Large intestine (tissue), 3 donors: ENCODE data around the gene UGT1A5. TPM values are rescaled to one million over a fixed set of nuclear protein-coding genes. Genes with fewer than 3 reads are reported as not detected.
A peak's percentile ranks its signal among the peaks of the same experiment; 100 is the strongest.

Experiments
- DNase-seq, 2 donors: peaks; one replicate each; pipeline versions ENCODE4 v3.0.0 to v3.0.0-alpha.2; 2013
- H3K27ac ChIP-seq: one replicate; pipeline ENCODE4 v1.5.1; 2013; ENCODE audit warnings: low read length
- H3K27me3 ChIP-seq: 2 replicates; pipeline ENCODE4 v1.6.1; 2013; ENCODE audit warnings: low read length; ENCODE audit not compliant: control insufficient read depth, insufficient read depth
- H3K36me3 ChIP-seq: 2 replicates; pipeline ENCODE4 v1.6.1; 2013; ENCODE audit warnings: low read length; ENCODE audit not compliant: control insufficient read depth, insufficient read depth
- H3K4me1 ChIP-seq: one replicate; pipeline ENCODE4 v1.6.1; 2013; ENCODE audit warnings: low read length; ENCODE audit not compliant: control insufficient read depth, insufficient read depth
- H3K4me3 ChIP-seq: one replicate; pipeline ENCODE4 v1.5.1; 2013; ENCODE audit warnings: low read length
- H3K9me3 ChIP-seq: one replicate; pipeline ENCODE4 v1.6.1; 2013; ENCODE audit warnings: mild to moderate bottlenecking, low read depth, low read length, moderate library complexity; ENCODE audit not compliant: control insufficient read depth
- WGBS: methylation state at CpG from one replicate; pipeline ENCODE4 v1.1.5; 2013; ENCODE audit warnings: low lambda C conversion rate; ENCODE audit not compliant: insufficient coverage; 5-methylcytosine and 5-hydroxymethylcytosine counted together
- polyA plus RNA-seq: library from polyadenylated mRNA; unstranded; fragments of 120-200 nt; gene quantifications from one replicate; pipeline ENCODE4 v1.2.1, GENCODE V29; 2013

The UGT1A5 gene
- polyA plus RNA-seq, 1 donor: 0.15 TPM

GRCh38 chr2:233779722-233780121 lies 67.0 kb downstream of the UGT1A5 start:
- no peak for DNase-seq
- Histone ChIP-seq H3K9me3 (no peaks in the 10 kb centered on the region), H3K27ac (no peak overlapping the region), H3K4me1 (no peaks in the 10 kb centered on the region), H3K36me3 (no peaks in the 10 kb centered on the region), H3K4me3 (no peak overlapping the region), H3K27me3 (no peaks in the 10 kb centered on the region)
- no CpG with 5 or more reads among the region's 4 CpGs for whole genome bisulfite sequencing

GRCh38 chr2:233780771-233781170 lies 68.1 kb downstream of the UGT1A5 start:
- Histone ChIP-seq H3K27ac (no peak overlapping the region), H3K9me3 (no peaks in the 10 kb centered on the region), H3K36me3 (no peaks in the 10 kb centered on the region), H3K27me3 (no peaks in the 10 kb centered on the region), H3K4me1 (no peaks in the 10 kb centered on the region), H3K4me3 (no peak overlapping the region)
- no peak for DNase-seq
- 60% methylated on average over 1 of the region's 4 CpGs for WGBS

GRCh38 chr2:233789554-233789953 lies 76.8 kb downstream of the UGT1A5 start:
- no peak for DNase-seq
- WGBS: no CpG with 5 or more reads among the region's 7 CpGs

GRCh38 chr2:233791151-233791882 lies 78.6 kb downstream of the UGT1A5 start:
- H3K4me3 ChIP-seq: no peak overlapping the region
- no peaks in the 10 kb centered on the region for H3K9me3 ChIP-seq
- H3K36me3 ChIP-seq: no peaks in the 10 kb centered on the region
- 89% methylated on average over 3 of the region's 18 CpGs for WGBS
- H3K27ac ChIP-seq: no peak overlapping the region
- no peaks in the 10 kb centered on the region for H3K27me3 ChIP-seq
- peaks cover 14% of the 10 kb centered on the region for H3K4me1 ChIP-seq
- no peak for DNase-seq

More at GRCh38 chr2:233789554-233789953, 76.8 kb downstream of the UGT1A5 start:
- Histone ChIP-seq H3K9me3 (no peaks in the 10 kb centered on the region), H3K27ac (no peak overlapping the region), H3K4me3 (no peak overlapping the region), H3K4me1 (peaks cover 14% of the 10 kb centered on the region), H3K36me3 (no peaks in the 10 kb centered on the region), H3K27me3 (no peaks in the 10 kb centered on the region)

- Histone ChIP-seq H3K4me3 (no peak overlapping the region), H3K9me3 (no peaks in the 10 kb centered on the region), H3K27me3 (no peaks in the 10 kb centered on the region), H3K4me1 (peaks cover 14% of the 10 kb centered on the region), H3K27ac (no peak overlapping the region), H3K36me3 (no peaks in the 10 kb centered on the region)
- DNase-seq: no peak
- 88% methylated on average over 1 of the region's 9 CpGs for WGBS
Measured at GRCh38 chr2:233791883-233792329, 79.2 kb downstream of the UGT1A5 start.

GRCh38 chr2:233792720-233793119 lies 80.0 kb downstream of the UGT1A5 start:
- H3K4me1 ChIP-seq: peaks cover 14% of the 10 kb centered on the region
- H3K27ac ChIP-seq: no peak overlapping the region
- no peak overlapping the region for H3K4me3 ChIP-seq
- no peak for DNase-seq
- H3K27me3 ChIP-seq: no peaks in the 10 kb centered on the region
- no peaks in the 10 kb centered on the region for H3K36me3 ChIP-seq
- no peaks in the 10 kb centered on the region for H3K9me3 ChIP-seq
- WGBS: no CpG with 5 or more reads among the region's 7 CpGs

GRCh38 chr2:233793465-233794127 lies 80.9 kb downstream of the UGT1A5 start:
- Histone ChIP-seq H3K27ac (peak overlapping the region; percentile 11), H3K4me1 (peaks cover 14% of the 10 kb centered on the region), H3K4me3 (no peak overlapping the region), H3K9me3 (no peaks in the 10 kb centered on the region), H3K36me3 (no peaks in the 10 kb centered on the region), H3K27me3 (no peaks in the 10 kb centered on the region)
- WGBS: no CpG with 5 or more reads among the region's 18 CpGs
- peak; percentile 55 to 83 for DNase-seq

GRCh38 chr2:233794128-233794658 lies 81.5 kb downstream of the UGT1A5 start:
- H3K27ac ChIP-seq: peak overlapping the region; percentile 11
- H3K27me3 ChIP-seq: no peaks in the 10 kb centered on the region
- DNase-seq: peak in 1 of 2 donors; percentile 52
- no peaks in the 10 kb centered on the region for H3K9me3 ChIP-seq
- H3K4me3 ChIP-seq: no peak overlapping the region
- H3K36me3 ChIP-seq: no peaks in the 10 kb centered on the region
- H3K4me1 ChIP-seq: peaks cover 14% of the 10 kb centered on the region
- no CpG with 5 or more reads among the region's 17 CpGs for WGBS

- DNase-seq: no peak
- Histone ChIP-seq H3K36me3 (no peaks in the 10 kb centered on the region), H3K4me3 (no peak overlapping the region), H3K9me3 (no peaks in the 10 kb centered on the region), H3K27me3 (no peaks in the 10 kb centered on the region), H3K27ac (no peak overlapping the region), H3K4me1 (peaks cover 14% of the 10 kb centered on the region)
- WGBS: no CpG with 5 or more reads among the region's 13 CpGs
Measured at GRCh38 chr2:233795735-233796171, 83.0 kb downstream of the UGT1A5 start.

- Histone ChIP-seq H3K4me1 (peaks cover 14% of the 10 kb centered on the region), H3K4me3 (no peak overlapping the region), H3K27me3 (no peaks in the 10 kb centered on the region), H3K36me3 (no peaks in the 10 kb centered on the region), H3K9me3 (no peaks in the 10 kb centered on the region), H3K27ac (no peak overlapping the region)
- WGBS: no CpG with 5 or more reads among the region's 9 CpGs
- DNase-seq: no peak
Measured at GRCh38 chr2:233796254-233796653, 83.5 kb downstream of the UGT1A5 start.
